ENCODE results near the gene TRMT11.

GRCh38 chr6:125974214-125974866, 12.0 kb upstream of the TRMT11 start:
- TF ChIP-seq CTCF (IDR thresholded peaks at IDR 0.05; ENCODE audit: insufficient read depth, low read length, poor library complexity, severe bottlenecking) (no peak), EZH2phosphoT487 (conservative IDR thresholded peaks at IDR 0.05; ENCODE audit: low read length) (no peak)

Measured in SU-DHL-6 (cell line).